DOHH2 (cell line): ENCODE results near the gene PIGQ.

ENCODE experiments used
- EZH2phosphoT487 ChIP-seq: fragments of 200-600 bp; sonication (generic); IDR thresholded peaks from 2 replicates; pipeline ENCODE4 v1.6.1; 2017; ENCODE audit warnings: borderline replicate concordance, mild to moderate bottlenecking, antibody characterized with exemption, low read length, moderate library complexity, mixed read lengths
- TF ChIP-seq, protein P1 (sequence below): fragments of 200-600 bp; sonication (generic); IDR thresholded peaks from one replicate; pipeline ENCODE4 v1.5.1; 2014; ENCODE audit warnings: antibody characterized with exemption, mild to moderate bottlenecking, low read depth, low read length; ENCODE audit not compliant: poor library complexity, severe bottlenecking

DNA sequence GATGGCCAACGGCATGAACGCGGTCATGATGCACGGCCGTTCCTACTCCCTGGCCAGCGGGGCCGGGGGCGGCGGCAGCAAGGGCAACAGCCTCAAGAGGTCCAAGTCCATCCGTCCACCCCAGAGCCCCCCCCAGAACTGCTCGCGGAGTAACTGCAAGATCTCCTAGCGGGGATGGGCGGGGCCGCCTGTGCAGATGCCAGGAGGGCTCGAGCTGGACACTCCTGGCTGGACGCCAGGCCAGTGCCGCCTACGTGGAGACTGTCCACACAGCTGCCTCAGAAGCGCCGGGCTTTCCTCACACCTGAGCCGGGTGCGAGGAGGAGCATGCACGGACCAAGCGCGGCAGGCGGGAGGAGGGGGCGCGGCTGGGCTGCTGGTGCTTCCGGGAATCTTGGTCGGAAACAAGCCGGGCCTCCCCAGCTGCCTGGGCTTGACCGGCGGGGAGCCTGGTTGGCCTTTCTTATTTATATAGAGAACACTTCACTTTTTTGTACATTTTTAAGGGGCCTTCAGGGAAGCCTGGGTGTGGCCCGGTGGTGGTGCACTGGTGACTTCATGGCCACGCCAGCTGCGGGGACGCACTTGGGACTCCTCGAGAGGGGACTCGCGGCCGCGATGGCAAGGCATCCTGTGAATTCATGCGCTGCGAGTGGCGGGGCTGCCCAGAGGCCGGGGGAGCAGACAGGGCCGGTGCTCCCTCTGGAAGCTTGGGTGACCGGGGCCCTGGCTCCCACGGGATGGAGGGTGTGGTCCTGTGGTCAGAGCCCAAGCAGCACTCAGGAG is 57.9 kb downstream of the PIGQ start:
- TF ChIP-seq, protein P1, sequence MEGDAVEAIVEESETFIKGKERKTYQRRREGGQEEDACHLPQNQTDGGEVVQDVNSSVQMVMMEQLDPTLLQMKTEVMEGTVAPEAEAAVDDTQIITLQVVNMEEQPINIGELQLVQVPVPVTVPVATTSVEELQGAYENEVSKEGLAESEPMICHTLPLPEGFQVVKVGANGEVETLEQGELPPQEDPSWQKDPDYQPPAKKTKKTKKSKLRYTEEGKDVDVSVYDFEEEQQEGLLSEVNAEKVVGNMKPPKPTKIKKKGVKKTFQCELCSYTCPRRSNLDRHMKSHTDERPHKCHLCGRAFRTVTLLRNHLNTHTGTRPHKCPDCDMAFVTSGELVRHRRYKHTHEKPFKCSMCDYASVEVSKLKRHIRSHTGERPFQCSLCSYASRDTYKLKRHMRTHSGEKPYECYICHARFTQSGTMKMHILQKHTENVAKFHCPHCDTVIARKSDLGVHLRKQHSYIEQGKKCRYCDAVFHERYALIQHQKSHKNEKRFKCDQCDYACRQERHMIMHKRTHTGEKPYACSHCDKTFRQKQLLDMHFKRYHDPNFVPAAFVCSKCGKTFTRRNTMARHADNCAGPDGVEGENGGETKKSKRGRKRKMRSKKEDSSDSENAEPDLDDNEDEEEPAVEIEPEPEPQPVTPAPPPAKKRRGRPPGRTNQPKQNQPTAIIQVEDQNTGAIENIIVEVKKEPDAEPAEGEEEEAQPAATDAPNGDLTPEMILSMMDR, result no peak
- no peak for TF ChIP-seq EZH2phosphoT487
